GM21717 (cell line): Measurements from ENCODE around the gene MFNG.

ENCODE experiments used
- ATAC-seq: cut with Tn5 transposase; IDR thresholded peaks from one replicate; pipeline ENCODE4 v1.9.1; 2021; ENCODE audit warnings: mild to moderate bottlenecking, moderate library complexity; ENCODE audit not compliant: unreplicated experiment

MFNG gene

GRCh38 chr22:37427711-37428635 is 58.2 kb downstream of the MFNG start:
- no peak for ATAC-seq

DNA sequence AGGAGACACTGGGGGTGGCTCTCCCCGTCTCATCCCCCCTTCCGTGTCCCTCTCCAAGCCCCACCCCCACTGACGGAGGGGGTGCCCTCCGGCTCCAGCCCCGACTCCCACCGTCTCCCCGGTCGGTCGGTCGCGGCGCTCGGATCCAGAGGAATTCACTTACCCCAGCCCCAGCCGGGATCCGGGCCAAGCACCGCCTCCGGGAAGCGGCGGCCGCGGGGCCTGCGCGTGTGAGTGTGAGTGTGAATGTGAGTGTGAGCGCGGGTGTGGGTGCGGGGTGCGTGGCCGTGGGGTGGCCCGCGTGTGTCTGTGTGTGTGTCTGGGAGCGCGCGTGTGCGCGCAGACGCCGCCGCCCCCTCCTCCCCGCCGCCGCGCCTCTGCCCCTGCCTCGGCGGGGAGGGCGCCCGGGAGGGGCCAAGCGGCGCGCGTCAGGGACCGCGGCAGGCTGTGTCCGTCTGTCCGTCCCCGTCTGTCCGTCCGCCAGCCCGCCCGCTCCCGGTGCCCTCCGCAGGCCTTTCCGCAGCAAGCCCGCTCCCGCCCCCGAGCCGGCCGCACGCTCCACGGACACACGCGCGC is 59.0 kb downstream of the MFNG start, which contains the start of gene ELFN2:
ELFN2 (minus strand) TSS at position 345 of the 576 bp plus-strand sequence. CDS start 51,945 bp downstream, outside the sequence.
- no peak for ATAC-seq

DNA sequence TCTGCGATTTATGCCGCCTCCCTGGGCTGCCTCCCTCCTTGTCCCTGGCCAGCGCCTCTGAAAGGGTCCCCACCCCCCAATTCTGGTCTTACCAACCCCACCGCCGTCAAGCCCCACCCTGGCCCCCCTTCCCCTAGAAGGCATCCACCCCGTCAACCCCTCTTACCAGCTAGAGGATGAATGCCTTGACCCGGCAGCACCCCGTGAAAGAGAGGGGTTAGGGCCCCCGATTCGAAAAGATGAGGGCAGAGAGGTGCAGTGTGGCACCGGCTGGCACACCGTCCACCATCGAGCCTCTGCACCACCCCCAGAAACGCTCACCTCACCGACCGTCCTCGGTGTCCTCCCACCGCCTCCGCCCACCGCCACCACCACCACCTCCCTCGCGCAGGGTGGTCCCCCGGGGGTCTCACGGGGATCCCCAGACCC is 59.5 kb downstream of the MFNG start:
- ATAC-seq = no peak

DNA sequence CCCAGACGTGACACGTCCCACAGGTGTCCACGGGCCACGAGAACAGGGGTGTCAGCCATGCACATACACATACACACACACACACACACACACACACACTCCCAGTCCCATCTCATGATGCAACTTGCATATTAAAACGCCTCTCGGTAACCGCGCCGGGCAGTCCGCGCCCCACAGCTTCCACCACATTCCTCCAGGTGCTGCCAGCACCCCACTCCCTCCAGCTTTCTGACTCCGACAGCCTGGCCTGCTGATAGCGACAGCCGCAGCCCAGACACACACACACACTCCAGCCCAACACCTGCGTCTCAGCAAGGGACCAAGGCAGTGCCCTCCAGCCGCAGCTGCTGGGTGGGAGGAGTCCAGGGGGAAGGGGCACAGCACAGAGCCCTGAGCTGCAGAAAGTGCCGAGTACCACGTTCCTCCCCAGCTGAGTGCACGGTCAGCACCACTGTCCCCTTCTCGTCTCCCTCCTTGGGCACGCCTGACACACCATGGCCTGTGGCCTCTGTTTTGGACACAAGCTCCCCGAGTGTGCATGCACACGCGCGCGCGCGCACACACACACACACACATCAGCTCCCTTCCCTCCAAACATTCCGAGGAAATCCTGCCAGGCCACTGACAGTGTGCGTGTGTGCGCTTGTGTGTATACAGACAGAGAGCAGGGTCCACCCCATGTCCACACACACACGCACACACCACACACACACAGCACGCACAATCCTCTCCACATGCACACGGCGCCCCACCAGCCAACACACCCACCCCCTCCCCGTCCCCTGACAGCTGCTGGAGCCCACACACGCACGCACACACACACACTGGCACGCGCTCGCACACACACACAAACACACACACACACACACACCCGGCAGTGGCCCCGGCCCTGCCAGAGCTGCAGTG is 60.1 kb downstream of the MFNG start:
- no peak for ATAC-seq

- ATAC-seq = no peak
Observed at GRCh38 chr22:37425369-37425768, 60.8 kb downstream of the MFNG start.

- ATAC-seq = no peak
Observed at GRCh38 chr22:37423283-37423682, 62.9 kb downstream of the MFNG start.

DNA sequence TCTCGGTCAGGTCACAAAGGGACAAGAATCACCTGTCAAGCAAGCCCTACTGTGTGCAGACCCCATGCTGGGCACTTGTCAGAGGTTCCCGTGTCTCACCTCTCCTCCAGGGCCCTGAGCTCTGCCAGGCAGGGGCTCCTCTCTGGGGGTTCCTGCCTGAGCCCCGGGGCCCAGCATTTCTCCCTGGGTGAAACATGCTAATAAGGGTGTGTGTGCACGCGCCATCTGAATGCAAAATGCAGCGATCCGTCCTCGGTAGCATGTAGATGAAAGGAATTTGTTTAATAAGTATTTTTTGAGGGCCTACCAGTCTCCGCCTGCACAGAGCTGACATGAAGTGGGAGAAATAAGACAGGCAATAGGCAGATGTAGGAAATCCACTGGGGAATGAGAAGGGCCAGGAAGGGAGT is 64.7 kb downstream of the MFNG start:
- ATAC-seq = no peak

DNA sequence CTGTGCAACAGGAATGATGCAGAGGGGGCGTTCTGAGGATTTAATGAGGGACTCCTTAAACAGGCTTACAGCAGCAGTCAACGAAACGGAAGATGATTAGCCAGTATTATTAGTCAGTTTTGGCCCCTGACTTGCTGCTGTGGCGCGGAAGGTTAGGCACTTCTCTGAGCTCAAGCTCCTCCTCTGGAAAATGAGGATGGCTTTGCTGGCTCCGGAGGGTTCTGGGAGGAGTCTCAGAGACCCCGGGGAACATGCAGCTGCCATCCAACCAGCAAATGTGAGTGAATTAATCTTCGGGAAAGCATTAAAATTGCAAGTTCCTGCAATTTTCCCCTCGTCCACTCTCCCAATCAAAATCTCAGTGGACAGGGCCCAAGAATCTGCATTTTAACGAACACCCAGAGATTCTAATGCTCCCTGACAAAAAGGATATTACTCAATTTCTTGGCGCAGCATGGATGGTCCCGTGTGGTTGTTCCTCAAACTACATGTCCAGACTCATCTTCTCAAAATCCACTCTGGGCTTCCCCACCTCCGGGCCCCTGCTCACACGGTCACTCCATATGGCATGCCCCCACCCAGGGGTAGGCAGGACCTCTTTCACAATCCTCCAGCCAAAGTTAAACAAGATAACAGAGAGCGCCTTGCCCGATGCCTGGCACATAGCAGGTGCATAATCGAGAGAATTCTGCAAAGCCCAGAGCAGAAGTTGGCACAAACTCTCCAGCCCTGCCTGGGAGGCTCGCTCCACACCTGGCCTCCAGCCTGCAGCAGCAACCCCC is 65.3 kb downstream of the MFNG start:
- no peak for ATAC-seq

- ATAC-seq = no peak
Observed at GRCh38 chr22:37419969-37420685, 66.1 kb downstream of the MFNG start.

GRCh38 chr22:37419370-37419968 is 66.7 kb downstream of the MFNG start:
- no peak for ATAC-seq
